CD14-positive monocyte (primary cell): ENCODE measurements around the gene CEP112. TPM values are rescaled to one million over a fixed set of nuclear protein-coding genes. Genes with fewer than 3 reads are reported as not detected.

Source experiments
- DNase-seq, 3 donors: peaks; one replicate each; pipeline ENCODE4 v3.0.0-alpha.2; 2011 to 2022
- H2AFZ ChIP-seq: 2 replicates; pipeline ENCODE4 v1.6.0; 2012; ENCODE audit warnings: mild to moderate bottlenecking, low read depth, low read length, inconsistent platforms; ENCODE audit not compliant: insufficient read depth, poor library complexity, severe bottlenecking
- H3K27ac ChIP-seq, 2 donors: 1 replicate in 1 of 2; 2 replicates in 1 of 2; pipeline ENCODE4 v1.5.1; 2012 to 2013; ENCODE audit warnings: low read length in 2 of 2, control low read depth in 1 of 2, inconsistent platforms in 1 of 2, low read depth in 1 of 2, mild to moderate bottlenecking in 1 of 2
- H3K27me3 ChIP-seq, 2 donors: one replicate each; pipeline versions ENCODE4 v1.6.0 to v1.6.1; 2011 to 2013; ENCODE audit warnings: low read length in 2 of 2; ENCODE audit not compliant: control insufficient read depth in 2 of 2, insufficient read depth in 2 of 2
- H3K36me3 ChIP-seq, 2 donors: replicated peaks in 1 of 2; 1 replicate in 1 of 2; 2 replicates in 1 of 2; pipeline versions ENCODE4 v1.5.1 to v1.6.1; 2012 to 2013; ENCODE audit warnings: low read length in 2 of 2, control low read depth in 1 of 2, inconsistent platforms in 1 of 2, mild to moderate bottlenecking in 1 of 2; ENCODE audit not compliant: insufficient read depth in 2 of 2, control insufficient read depth in 1 of 2
- H3K4me1 ChIP-seq, 2 donors: 1 replicate in 1 of 2; 2 replicates in 1 of 2; pipeline versions ENCODE4 v1.5.1 to v1.6.1; 2012 to 2013; ENCODE audit warnings: low read length in 2 of 2, control low read depth in 1 of 2, inconsistent platforms in 1 of 2, mild to moderate bottlenecking in 1 of 2, moderate library complexity in 1 of 2; ENCODE audit not compliant: insufficient read depth in 2 of 2, control insufficient read depth in 1 of 2
- H3K4me2 ChIP-seq: replicated peaks from 2 replicates; pipeline ENCODE3; 2012; ENCODE audit warnings: low read length, moderate library complexity, mild to moderate bottlenecking; ENCODE audit not compliant: poor library complexity, severe bottlenecking; ENCODE audit errors: extremely low read depth
- H3K4me3 ChIP-seq, 3 experiments: fragments of 200-600 bp in 1 of 3; sonication (generic) in 1 of 3; replicated peaks in 1 of 3; 1 replicate in 2 of 3; 2 replicates in 1 of 3; pipeline ENCODE4 v1.5.1; 2011 to 2013; ENCODE audit warnings: low read length in 3 of 3, mild to moderate bottlenecking in 3 of 3, control low read depth in 2 of 3, low read depth in 2 of 3, inconsistent platforms in 1 of 3, moderate library complexity in 1 of 3
- H3K79me2 ChIP-seq: 2 replicates; pipeline ENCODE4 v1.6.0; 2012; ENCODE audit warnings: mild to moderate bottlenecking, control low read depth, inconsistent platforms, low read length, moderate library complexity; ENCODE audit not compliant: insufficient read depth
- H3K9ac ChIP-seq: 2 replicates; pipeline ENCODE4 v1.6.0; 2017; ENCODE audit warnings: low read length, mild to moderate bottlenecking; ENCODE audit not compliant: insufficient read depth, poor library complexity, severe bottlenecking
- H3K9me3 ChIP-seq, 2 donors: replicated peaks in 1 of 2; 1 replicate in 1 of 2; 2 replicates in 1 of 2; pipeline versions ENCODE4 v1.5.1 to v1.6.1; 2012 to 2013; ENCODE audit warnings: low read length in 2 of 2, control low read depth in 1 of 2; ENCODE audit not compliant: control insufficient read depth in 1 of 2, insufficient read depth in 1 of 2
- H4K20me1 ChIP-seq: 2 replicates; pipeline ENCODE4 v1.6.0; 2012; ENCODE audit warnings: mild to moderate bottlenecking, low read length, control low read depth, moderate library complexity; ENCODE audit not compliant: insufficient read depth
- H3K27ac Mint-ChIP-seq, 7 donors: one replicate each; pipeline ENCODE4 v1.8.0; 2020; ENCODE audit warnings: mild to moderate bottlenecking in 7 of 7, mixed read lengths in 7 of 7, moderate library complexity in 6 of 7, inconsistent platforms in 2 of 7
- H3K27me3 Mint-ChIP-seq, 3 donors: one replicate each; pipeline ENCODE4 v1.8.0; 2021 to 2022; ENCODE audit warnings: low read depth in 3 of 3, mild to moderate bottlenecking in 3 of 3, mixed read lengths in 3 of 3, moderate library complexity in 3 of 3, inconsistent platforms in 1 of 3
- H3K36me3 Mint-ChIP-seq, 2 donors: one replicate each; pipeline ENCODE4 v1.8.0; 2020; ENCODE audit warnings: mixed read lengths in 2 of 2, inconsistent platforms in 1 of 2, mild to moderate bottlenecking in 1 of 2
- H3K4me1 Mint-ChIP-seq: one replicate; pipeline ENCODE4 v1.8.0; 2020; ENCODE audit warnings: mild to moderate bottlenecking, mixed read lengths
- H3K4me3 Mint-ChIP-seq, 2 donors: one replicate each; pipeline ENCODE4 v1.8.0; 2020; ENCODE audit warnings: mild to moderate bottlenecking in 2 of 2, mixed read lengths in 2 of 2, moderate library complexity in 1 of 2
- H3K9me3 Mint-ChIP-seq, 7 donors: one replicate each; pipeline ENCODE4 v1.8.0; 2020 to 2022; ENCODE audit warnings: mixed read lengths in 7 of 7, mild to moderate bottlenecking in 6 of 7, moderate library complexity in 6 of 7, inconsistent platforms in 2 of 7
- WGBS: methylation state at CpG from one replicate; pipeline ENCODE4 v1.1.5; 2013; ENCODE audit warnings: missing lambda C conversion rate; ENCODE audit not compliant: insufficient coverage; 5-methylcytosine and 5-hydroxymethylcytosine counted together
- intact Hi-C, 2 donors: fragments of 100-400 bp; cut with micrococcal nuclease; formaldehyde crosslinking; loops; one replicate each; pipeline versions ENCODE4 v1.15.0 to v1.15.1; 2023
- polyA plus RNA-seq, 3 donors: library from polyadenylated mRNA; depleted of rRNA in 1 of 3; unstranded in 2 of 3; stranded (reverse) in 1 of 3; fragments of 300-500 nt in 2 of 3; fragments of >200 nt in 1 of 3; fragmentation: Illumina TruSeq in 2 of 3; gene quantifications; 1 replicate in 2 of 3; 2 replicates in 1 of 3; pipeline ENCODE4 v1.2.3, GENCODE V29; 2012 to 2021
- TF ChIP-seq, protein P1 (sequence below): fragments of 200-600 bp; IDR thresholded peaks from one replicate; pipeline ENCODE4 v1.8.0; 2022; ENCODE audit warnings: antibody characterized with exemption, mild to moderate bottlenecking

Gene CEP112
- polyA plus RNA-seq, 3 donors, result 0.10 TPM; not detected in 2

GRCh38 chr17:66032082-66032712, 159.7 kb downstream of the CEP112 start:
- H3K27me3 ChIP-seq, result no peaks in the 10 kb centered on the region
- no peaks in the 10 kb centered on the region for H3K36me3 ChIP-seq
- Mint-ChIP-seq H3K27ac (no peak overlapping the region), H3K36me3 (no peaks in the 10 kb centered on the region), H3K4me1 (no peaks in the 10 kb centered on the region), H3K4me3 (no peak overlapping the region), H3K27me3 (peaks cover 0 to 4% (median 0%) of the 10 kb centered on the region in 3 donors), H3K9me3 (peaks cover 0 to 5% (median 0%) of the 10 kb centered on the region in 7 donors)
- TF ChIP-seq, protein P1, sequence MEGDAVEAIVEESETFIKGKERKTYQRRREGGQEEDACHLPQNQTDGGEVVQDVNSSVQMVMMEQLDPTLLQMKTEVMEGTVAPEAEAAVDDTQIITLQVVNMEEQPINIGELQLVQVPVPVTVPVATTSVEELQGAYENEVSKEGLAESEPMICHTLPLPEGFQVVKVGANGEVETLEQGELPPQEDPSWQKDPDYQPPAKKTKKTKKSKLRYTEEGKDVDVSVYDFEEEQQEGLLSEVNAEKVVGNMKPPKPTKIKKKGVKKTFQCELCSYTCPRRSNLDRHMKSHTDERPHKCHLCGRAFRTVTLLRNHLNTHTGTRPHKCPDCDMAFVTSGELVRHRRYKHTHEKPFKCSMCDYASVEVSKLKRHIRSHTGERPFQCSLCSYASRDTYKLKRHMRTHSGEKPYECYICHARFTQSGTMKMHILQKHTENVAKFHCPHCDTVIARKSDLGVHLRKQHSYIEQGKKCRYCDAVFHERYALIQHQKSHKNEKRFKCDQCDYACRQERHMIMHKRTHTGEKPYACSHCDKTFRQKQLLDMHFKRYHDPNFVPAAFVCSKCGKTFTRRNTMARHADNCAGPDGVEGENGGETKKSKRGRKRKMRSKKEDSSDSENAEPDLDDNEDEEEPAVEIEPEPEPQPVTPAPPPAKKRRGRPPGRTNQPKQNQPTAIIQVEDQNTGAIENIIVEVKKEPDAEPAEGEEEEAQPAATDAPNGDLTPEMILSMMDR, result no peak
- H3K79me2 ChIP-seq, result no peaks in the 10 kb centered on the region
- H3K4me2 ChIP-seq, result no peak overlapping the region
- H3K9ac ChIP-seq, result no peak overlapping the region
- no peak overlapping the region for H2AFZ ChIP-seq
- H3K4me1 ChIP-seq, result no peaks in the 10 kb centered on the region
- H3K27ac ChIP-seq, result no peak overlapping the region
- intact Hi-C loops, result no loop called here
- 100% methylated on average over 1 of the region's 2 CpGs for WGBS
- H3K4me3 ChIP-seq, result no peak overlapping the region
- no peak for DNase-seq
- H4K20me1 ChIP-seq, result no peaks in the 10 kb centered on the region
- no peaks in the 10 kb centered on the region for H3K9me3 ChIP-seq

- Mint-ChIP-seq H3K9me3 (peaks cover 9 to 27% (median 18%) of the 10 kb centered on the region in 7 donors), H3K4me1 (no peaks in the 10 kb centered on the region), H3K27ac (no peak overlapping the region), H3K36me3 (no peaks in the 10 kb centered on the region), H3K27me3 (peaks cover 0 to 3% (median 0%) of the 10 kb centered on the region in 3 donors), H3K4me3 (no peak overlapping the region)
- H3K4me1 ChIP-seq, result no peaks in the 10 kb centered on the region
- H2AFZ ChIP-seq, result no peak overlapping the region
- H3K36me3 ChIP-seq, result no peaks in the 10 kb centered on the region
- no peaks in the 10 kb centered on the region for H4K20me1 ChIP-seq
- no peak overlapping the region for H3K27ac ChIP-seq
- H3K9ac ChIP-seq, result no peak overlapping the region
- H3K27me3 ChIP-seq, result no peaks in the 10 kb centered on the region
- H3K4me3 ChIP-seq, result no peak overlapping the region
- intact Hi-C loops, result no loop called here
- peaks cover 11 to 14% of the 10 kb centered on the region in 2 donors for H3K9me3 ChIP-seq
- H3K79me2 ChIP-seq, result no peaks in the 10 kb centered on the region
- DNase-seq, result no peak
- TF ChIP-seq, protein P1, result no peak
- H3K4me2 ChIP-seq, result no peak overlapping the region
Measured at GRCh38 chr17:66025551-66025950, 166.4 kb downstream of the CEP112 start.
